Activated T-cell treated with anti-CD3 and anti-CD28 coated beads, Interleukin-2, amount 50 U/mL, for 24 hours (primary cell): Measurements from ENCODE around the gene RSAD2.
"Not testable (repeated sequence)": the region's sequence is repeated elsewhere in the genome, so short reads cannot be mapped to it uniquely, and the experiment has no call there.

ENCODE experiments used
- DNase-seq: peaks from one replicate; pipeline ENCODE4 v3.0.0-alpha.2; 2020
- H3K27ac Mint-ChIP-seq: 2 replicates; pipeline ENCODE4 v1.8.0; 2020; ENCODE audit warnings: mild to moderate bottlenecking, mixed read lengths
- H3K27me3 Mint-ChIP-seq: 2 replicates; pipeline ENCODE4 v1.8.0; 2020; ENCODE audit warnings: mixed read lengths
- H3K36me3 Mint-ChIP-seq: 2 replicates; pipeline ENCODE4 v1.8.0; 2020; ENCODE audit warnings: low read depth, mixed read lengths
- H3K4me1 Mint-ChIP-seq: 2 replicates; pipeline ENCODE4 v1.8.0; 2020; ENCODE audit warnings: low read depth, mixed read lengths
- H3K4me3 Mint-ChIP-seq: 2 replicates; pipeline ENCODE4 v1.8.0; 2020; ENCODE audit warnings: mild to moderate bottlenecking, moderate library complexity, mixed read lengths
- H3K9me3 Mint-ChIP-seq: 2 replicates; pipeline ENCODE4 v1.8.0; 2020; ENCODE audit warnings: mixed read lengths

Gene RSAD2

DNA sequence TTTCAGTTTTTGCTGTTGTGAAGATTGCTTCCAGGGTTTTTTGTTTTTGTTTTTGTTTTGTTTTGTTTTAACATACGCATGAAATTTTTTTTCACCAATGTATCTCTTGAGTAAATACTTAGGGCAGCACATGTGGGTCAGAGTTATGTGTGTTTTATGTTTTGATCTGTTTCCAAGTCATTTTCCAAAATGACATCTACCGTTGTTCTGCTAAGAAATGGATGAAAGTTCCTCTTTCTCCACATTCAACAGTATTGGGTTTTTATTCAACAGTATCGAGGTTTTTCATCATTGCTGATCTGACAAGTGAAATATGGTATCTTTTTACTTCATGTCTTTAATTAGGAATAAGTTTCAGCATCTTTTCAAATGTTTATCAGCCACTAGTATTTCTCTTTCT lies 56.3 kb downstream of the RSAD2 start:
- Mint-ChIP-seq H3K36me3 (peaks cover 25% of the 10 kb centered on the region), H3K4me1 (peaks cover 76% of the 10 kb centered on the region), H3K4me3 (no peak overlapping the region), H3K27me3 (no peaks in the 10 kb centered on the region), H3K9me3 (peaks cover 3% of the 10 kb centered on the region), H3K27ac (no peak overlapping the region)
- DNase-seq = no peak

DNA sequence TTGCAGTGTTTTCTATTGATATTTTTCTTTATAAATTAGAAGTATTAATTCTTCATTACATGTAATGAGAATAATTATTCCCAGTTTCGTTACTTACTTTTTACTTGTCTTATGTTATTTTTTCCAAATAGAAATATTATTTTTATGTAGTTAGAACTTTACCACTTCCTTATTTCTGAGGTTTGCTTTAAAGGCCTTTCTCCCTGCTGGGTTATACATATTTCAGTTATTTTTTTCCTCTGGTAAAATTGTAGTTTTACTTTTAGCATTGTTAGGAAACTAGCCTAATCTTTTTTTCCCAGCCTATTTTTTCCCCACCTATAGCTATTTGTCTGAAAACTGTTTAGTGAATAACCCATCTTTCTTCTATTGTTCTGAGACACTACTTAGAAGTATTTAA lies 56.8 kb downstream of the RSAD2 start:
- no peak overlapping the region for H3K4me3 Mint-ChIP-seq

DNA sequence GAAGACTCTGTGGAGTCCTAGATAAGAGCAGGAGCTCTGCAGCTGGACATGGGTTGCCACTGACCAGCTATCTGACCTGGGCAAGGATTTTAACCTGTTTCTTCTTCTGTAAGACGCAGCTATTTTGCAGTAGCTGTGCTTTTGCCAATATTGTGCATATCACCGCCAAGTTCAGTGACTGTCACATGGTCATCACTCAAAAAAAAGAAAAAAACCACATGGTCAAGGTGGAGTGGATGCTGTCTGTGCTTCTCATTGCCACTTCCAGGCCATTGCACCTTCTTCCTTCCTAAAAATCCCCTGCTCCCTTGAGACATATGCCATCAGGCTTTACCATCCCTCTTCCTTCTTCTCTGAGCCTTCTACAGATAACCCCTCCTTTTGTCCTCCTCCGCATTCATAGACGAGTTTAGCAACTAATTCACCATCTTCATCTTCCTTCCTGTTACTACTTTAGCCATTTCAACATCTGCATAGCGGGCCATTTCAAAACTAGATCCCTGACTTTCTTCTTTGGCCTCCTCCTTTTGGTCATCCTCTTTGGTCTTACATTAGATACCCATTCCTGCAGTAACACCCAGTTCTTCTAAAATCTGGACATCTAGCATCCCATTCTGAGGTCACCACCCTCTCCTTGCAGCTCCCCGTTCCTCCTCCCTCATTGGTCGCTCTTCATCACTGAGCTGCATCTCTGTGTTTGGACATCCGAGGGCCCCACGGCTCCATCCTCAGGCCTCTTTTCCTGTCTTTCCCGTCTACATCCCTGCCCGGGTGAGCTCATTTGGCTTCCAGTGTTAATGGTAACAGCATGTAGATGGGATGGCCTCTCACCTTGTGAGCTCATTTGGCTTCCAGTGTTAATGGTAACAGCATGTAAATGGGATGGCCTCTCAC lies 57.4 kb downstream of the RSAD2 start:
- Mint-ChIP-seq H3K4me3 (no peak overlapping the region), H3K27ac (no peak overlapping the region), H3K36me3 (peaks cover 18% of the 10 kb centered on the region), H3K4me1 (peaks cover 70% of the 10 kb centered on the region), H3K9me3 (peaks cover 3% of the 10 kb centered on the region), H3K27me3 (no peaks in the 10 kb centered on the region)
- DNase-seq = no peak

More for the DNA sequence above, 56.8 kb downstream of the RSAD2 start:
- peaks cover 22% of the 10 kb centered on the region for H3K36me3 Mint-ChIP-seq
- peaks cover 76% of the 10 kb centered on the region for H3K4me1 Mint-ChIP-seq
- peaks cover 3% of the 10 kb centered on the region for H3K9me3 Mint-ChIP-seq
- no peaks in the 10 kb centered on the region for H3K27me3 Mint-ChIP-seq
- no peak overlapping the region for H3K27ac Mint-ChIP-seq
- no peak for DNase-seq

DNA sequence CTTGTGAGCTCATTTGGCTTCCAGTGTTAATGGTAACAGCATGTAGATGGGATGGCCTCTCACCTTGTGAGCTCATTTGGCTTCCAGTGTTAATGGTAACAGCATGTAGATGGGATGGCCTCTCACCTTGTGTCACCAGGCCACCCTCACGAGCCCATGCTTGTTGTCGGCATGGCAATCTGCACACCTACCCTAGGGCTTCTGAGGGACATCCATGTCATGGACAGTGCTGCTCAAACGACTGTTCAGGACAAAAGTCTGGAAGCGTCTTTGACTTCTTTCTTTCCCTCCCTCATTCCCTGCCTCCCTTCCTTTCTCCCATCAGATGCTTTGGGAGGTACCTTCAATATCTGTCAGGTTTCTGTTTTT lies 58.1 kb downstream of the RSAD2 start:
- Mint-ChIP-seq H3K4me1 (peaks cover 69% of the 10 kb centered on the region), H3K36me3 (peaks cover 17% of the 10 kb centered on the region)
- not testable (repeated sequence) for H3K27ac Mint-ChIP-seq, H3K4me3 Mint-ChIP-seq, DNase-seq, H3K9me3 Mint-ChIP-seq, H3K27me3 Mint-ChIP-seq

DNA sequence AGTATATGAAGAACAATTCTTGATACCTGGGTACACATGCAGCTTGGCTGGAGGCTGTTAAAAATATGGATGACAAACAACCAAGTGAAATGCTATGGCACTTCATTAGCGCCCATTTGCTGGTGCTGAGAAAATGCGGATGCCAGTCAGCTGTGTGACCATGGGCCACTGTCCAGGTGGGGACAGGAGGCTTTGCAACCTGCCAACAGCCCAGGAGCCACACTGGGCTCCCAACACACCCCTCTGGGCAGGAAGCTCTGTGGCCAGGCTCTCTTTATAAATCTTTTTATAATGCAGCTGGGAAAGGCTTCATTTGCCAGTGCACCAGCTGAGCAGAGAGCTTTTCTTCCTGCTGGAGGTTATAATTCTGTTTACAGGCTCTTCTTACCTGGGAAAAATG lies 59.6 kb downstream of the RSAD2 start:
- H3K4me1 Mint-ChIP-seq = peaks cover 61% of the 10 kb centered on the region
- H3K27ac Mint-ChIP-seq = no peak overlapping the region

DNA sequence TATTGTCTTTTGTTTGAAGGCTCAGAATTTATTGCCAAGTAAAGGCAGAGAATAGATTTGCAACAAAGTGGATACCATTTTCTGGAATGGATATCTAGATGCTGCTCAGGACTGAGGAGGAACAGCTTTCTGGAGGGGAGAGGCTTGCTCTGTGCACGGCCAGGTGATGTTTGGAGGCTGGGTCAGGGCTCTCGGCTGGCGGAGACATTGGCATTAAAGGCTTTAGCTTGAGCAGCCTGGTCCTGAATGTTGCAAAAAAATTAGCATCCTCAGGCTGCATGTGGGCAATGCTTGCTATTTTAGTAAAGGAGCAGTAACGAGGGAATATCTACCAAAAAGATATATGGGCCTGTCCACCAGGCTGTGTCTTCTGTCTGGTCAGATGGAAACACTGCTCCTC lies 60.0 kb downstream of the RSAD2 start:
- DNase-seq = no peak
- no peaks in the 10 kb centered on the region for H3K9me3 Mint-ChIP-seq
- H3K27ac Mint-ChIP-seq = no peak overlapping the region
- H3K4me1 Mint-ChIP-seq = peaks cover 60% of the 10 kb centered on the region
- H3K36me3 Mint-ChIP-seq = peaks cover 22% of the 10 kb centered on the region
- H3K4me3 Mint-ChIP-seq = no peak overlapping the region
- H3K27me3 Mint-ChIP-seq = no peaks in the 10 kb centered on the region

More for the DNA sequence above, 59.6 kb downstream of the RSAD2 start:
- H3K4me3 Mint-ChIP-seq = no peak overlapping the region
- H3K27me3 Mint-ChIP-seq = no peaks in the 10 kb centered on the region
- no peak for DNase-seq
- H3K9me3 Mint-ChIP-seq = no peaks in the 10 kb centered on the region
- H3K36me3 Mint-ChIP-seq = peaks cover 19% of the 10 kb centered on the region

DNA sequence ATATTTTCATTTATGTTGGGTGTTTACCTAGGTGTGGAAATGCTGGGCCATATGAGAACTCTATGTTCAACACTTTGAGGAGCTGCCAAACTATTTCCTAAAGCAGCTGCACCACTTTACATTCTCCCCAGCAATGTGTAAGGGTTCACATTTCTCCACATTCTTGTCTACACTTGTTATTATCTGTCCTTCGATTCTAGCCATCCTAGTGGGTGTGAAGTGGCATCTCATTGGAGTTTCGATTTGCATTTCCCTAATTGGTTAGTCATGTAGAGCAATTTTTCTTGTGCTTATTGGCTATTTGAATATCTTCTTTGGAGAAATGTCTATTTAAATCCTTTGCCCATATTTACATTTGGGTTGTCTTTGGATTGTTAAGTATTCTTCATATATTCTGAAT lies 61.5 kb downstream of the RSAD2 start:
- H3K4me3 Mint-ChIP-seq = no peak overlapping the region
- peaks cover 59% of the 10 kb centered on the region for H3K4me1 Mint-ChIP-seq
- H3K27ac Mint-ChIP-seq = no peak overlapping the region

DNA sequence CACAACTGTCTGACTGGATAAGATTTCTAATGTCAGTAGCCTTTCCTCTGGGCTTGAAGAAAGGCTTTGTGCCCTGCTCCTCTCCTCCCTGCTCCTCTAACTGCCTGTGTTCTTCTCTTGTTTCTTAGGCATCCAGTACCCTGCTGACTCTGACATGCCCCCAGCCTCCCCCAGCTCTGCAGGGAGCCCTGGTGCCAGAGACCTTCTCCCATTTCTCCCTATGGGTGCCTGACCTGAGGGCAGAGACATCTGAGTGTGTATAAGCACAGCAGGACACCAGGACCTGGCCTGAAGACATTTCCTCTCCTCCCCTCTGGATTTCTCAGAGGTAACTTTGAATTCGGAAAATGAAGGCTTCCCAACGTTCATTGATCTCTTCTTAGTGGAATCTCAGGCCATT lies 63.2 kb downstream of the RSAD2 start:
- H3K27ac Mint-ChIP-seq = no peak overlapping the region
- H3K4me1 Mint-ChIP-seq = peaks cover 63% of the 10 kb centered on the region

More for the DNA sequence above, 61.5 kb downstream of the RSAD2 start:
- no peaks in the 10 kb centered on the region for H3K9me3 Mint-ChIP-seq
- H3K36me3 Mint-ChIP-seq = peaks cover 37% of the 10 kb centered on the region
- no peak for DNase-seq
- H3K27me3 Mint-ChIP-seq = no peaks in the 10 kb centered on the region

DNA sequence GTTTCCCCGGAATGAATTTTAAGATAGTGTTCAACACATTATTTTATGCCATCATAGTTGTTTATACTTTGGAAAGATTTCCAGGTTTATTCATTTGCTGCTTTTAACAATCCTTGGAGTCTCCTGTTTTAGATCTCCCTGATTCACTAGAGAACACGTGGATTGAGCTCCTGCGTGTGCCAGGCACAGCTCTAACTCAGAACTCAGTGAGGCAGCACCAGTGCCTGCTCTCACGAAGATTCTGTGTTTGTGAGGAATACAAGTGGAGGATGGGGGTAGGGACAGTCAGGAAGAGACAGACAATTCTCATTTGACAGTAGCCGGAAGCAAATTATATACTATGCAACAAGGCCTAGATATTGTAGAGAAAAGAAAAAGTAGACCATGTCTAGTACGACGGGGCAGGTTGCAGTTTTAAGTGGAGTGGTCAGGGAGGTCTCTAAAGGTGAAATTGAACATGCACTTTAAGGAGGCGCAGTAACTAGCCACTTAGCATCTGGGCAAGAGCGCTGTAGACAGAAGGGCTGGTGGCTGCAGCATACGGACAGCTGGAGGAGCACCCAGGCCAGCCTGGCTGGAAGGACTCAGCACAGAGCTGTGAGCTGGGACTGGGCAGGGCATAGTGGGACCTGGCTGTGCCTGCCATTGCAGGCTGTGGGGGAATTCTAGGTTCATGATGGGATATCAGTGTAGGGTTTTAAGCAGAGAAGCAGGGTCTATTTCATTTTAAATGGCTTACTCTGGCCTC lies 63.9 kb downstream of the RSAD2 start:
- DNase-seq = no peak
- Mint-ChIP-seq H3K4me1 (peaks cover 61% of the 10 kb centered on the region), H3K27ac (no peak overlapping the region), H3K27me3 (no peaks in the 10 kb centered on the region), H3K9me3 (no peaks in the 10 kb centered on the region), H3K4me3 (no peak overlapping the region), H3K36me3 (peaks cover 55% of the 10 kb centered on the region)

More for the DNA sequence above, 63.2 kb downstream of the RSAD2 start:
- Mint-ChIP-seq H3K36me3 (peaks cover 53% of the 10 kb centered on the region), H3K9me3 (no peaks in the 10 kb centered on the region), H3K4me3 (no peak overlapping the region), H3K27me3 (no peaks in the 10 kb centered on the region)
- no peak for DNase-seq

DNA sequence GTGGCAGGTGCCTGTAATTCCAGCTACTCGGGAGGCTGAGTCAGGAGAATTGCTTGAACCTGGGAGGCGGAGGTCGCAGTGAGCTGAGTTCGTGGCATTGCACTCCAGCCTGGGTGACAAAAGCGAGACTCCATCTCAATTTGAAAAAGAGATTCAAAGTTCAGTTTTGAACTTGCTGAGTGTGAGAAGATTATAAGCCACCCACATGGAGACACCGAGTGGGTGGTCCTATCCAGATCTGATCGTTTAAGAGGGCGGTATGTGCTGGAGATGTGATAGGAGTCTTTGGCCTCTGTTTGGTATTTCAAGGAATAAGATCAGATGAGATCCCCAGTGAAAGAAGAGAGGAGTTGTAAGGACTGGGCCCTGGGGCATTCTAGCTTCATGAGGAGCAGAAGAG lies 65.3 kb downstream of the RSAD2 start:
- no peaks in the 10 kb centered on the region for H3K27me3 Mint-ChIP-seq
- no peaks in the 10 kb centered on the region for H3K9me3 Mint-ChIP-seq
- H3K36me3 Mint-ChIP-seq = peaks cover 58% of the 10 kb centered on the region
- no peak overlapping the region for H3K4me3 Mint-ChIP-seq
- H3K4me1 Mint-ChIP-seq = peaks cover 54% of the 10 kb centered on the region
- H3K27ac Mint-ChIP-seq = peak overlapping the region; percentile 23
- DNase-seq = no peak

DNA sequence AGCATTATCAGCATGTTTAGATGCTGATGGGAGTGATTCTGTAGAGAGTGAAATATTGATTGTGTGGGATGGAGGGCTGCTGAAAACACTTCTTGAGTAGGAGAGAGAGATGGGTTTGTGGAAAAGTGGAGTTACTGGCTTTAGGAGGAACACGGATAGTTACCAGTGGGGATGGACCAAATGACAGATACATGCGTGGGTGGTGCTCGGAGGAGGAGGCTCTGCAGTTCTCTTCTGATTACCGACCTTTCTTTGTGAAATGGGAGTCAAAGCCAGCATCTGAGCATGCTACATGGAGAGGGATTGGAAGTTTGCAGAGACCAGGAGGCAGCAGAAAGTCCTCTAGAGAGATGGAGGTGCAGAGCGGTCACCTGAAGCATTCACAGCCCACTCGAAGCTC lies 65.9 kb downstream of the RSAD2 start:
- Mint-ChIP-seq H3K9me3 (no peaks in the 10 kb centered on the region), H3K27ac (no peak overlapping the region), H3K4me1 (peaks cover 57% of the 10 kb centered on the region), H3K4me3 (no peak overlapping the region), H3K27me3 (no peaks in the 10 kb centered on the region), H3K36me3 (peaks cover 65% of the 10 kb centered on the region)
- no peak for DNase-seq

DNA sequence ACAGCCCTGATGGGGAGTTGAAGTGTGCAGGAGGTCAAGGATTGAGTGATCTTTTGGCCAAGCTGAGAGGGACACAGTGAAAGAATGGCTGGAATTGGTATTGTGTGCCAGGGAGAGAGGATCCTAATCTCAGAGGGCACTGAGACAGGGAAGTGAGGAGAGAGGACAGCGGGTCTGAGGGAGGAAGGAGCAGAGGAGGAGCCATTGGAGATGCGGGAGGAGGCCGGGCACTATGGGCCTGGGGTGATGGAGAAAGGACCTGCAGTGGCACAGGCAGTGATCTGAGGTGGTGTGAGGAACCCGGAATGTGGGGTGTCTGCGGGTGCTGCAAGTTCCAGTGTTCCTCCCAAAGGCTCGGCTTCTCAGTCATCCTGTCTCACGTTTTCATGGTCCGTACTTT lies 66.4 kb downstream of the RSAD2 start:
- no peak overlapping the region for H3K27ac Mint-ChIP-seq

DNA sequence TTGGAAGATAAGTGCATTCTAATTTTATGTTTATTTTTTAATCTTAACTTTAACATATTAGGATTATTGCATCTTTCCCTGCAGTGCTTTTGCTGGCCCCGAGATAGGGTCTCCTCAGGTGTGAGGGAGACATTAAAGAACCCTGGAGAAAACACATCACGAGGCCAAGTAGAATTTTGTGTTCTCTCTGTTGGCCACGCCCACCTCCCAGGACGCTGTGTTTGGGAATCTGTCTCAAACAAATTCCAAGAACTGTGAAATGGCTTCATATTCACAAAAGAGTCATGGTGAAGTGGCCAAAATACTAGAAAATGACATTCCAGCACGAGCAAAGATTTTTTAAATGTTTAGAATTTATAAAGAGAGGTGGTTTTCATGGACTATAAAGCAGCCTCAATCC lies 67.0 kb downstream of the RSAD2 start:
- H3K27ac Mint-ChIP-seq = no peak overlapping the region
- peaks cover 68% of the 10 kb centered on the region for H3K36me3 Mint-ChIP-seq
- H3K27me3 Mint-ChIP-seq = no peaks in the 10 kb centered on the region
- H3K9me3 Mint-ChIP-seq = no peaks in the 10 kb centered on the region
- peaks cover 55% of the 10 kb centered on the region for H3K4me1 Mint-ChIP-seq
- DNase-seq = no peak
- no peak overlapping the region for H3K4me3 Mint-ChIP-seq

More for the DNA sequence above, 66.4 kb downstream of the RSAD2 start:
- no peaks in the 10 kb centered on the region for H3K9me3 Mint-ChIP-seq
- H3K27me3 Mint-ChIP-seq = no peaks in the 10 kb centered on the region
- no peak for DNase-seq
- no peak overlapping the region for H3K4me3 Mint-ChIP-seq
- peaks cover 58% of the 10 kb centered on the region for H3K4me1 Mint-ChIP-seq
- peaks cover 65% of the 10 kb centered on the region for H3K36me3 Mint-ChIP-seq

DNA sequence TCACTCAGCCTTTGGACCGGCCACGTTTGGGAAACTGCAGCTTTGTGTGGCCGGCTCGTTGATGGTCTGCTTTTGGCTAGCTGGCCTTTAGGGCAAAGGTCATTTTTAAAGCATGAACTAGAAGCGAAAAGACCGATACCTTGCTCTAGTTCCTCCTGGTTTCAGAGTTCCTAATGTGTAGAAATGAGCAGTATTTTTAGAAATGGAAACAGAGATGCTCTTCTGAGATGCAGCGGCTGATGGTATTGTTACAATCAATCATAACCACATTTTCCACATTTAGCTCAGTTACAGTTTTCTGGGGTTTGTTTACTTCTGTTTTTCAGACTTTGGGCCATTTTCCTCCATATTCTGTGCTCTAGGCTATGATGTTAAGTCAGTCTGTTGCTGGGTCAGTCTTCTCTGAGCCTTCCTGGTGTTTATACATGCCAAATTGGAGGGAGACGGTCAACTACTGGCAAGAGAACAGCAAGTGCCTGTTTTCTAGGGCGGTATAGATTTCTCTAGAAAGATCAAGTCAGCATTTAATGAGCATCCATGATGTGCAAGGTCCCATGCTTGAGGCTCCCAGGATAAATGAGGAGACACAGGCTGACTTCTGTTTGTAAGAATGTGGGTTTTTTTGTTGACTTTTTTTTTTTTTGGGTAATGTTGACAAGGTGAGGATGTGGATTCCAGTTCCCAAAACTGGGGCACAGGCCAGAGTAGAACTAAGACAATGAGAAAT lies 67.7 kb downstream of the RSAD2 start:
- Mint-ChIP-seq H3K36me3 (peaks cover 71% of the 10 kb centered on the region), H3K4me1 (peaks cover 59% of the 10 kb centered on the region), H3K27ac (peak overlapping the region; percentile 70), H3K27me3 (no peaks in the 10 kb centered on the region), H3K4me3 (no peak overlapping the region), H3K9me3 (no peaks in the 10 kb centered on the region)
- DNase-seq = no peak
